Aorta (tissue), 5 donors: ENCODE data around the gene MRC2. TPM values are rescaled to one million over a fixed set of nuclear protein-coding genes. Genes with fewer than 3 reads are reported as not detected.

ENCODE experiments used
- ATAC-seq: fragments of 200-7000 bp; cut with Tn5 transposase; one replicate; pipeline ENCODE4 v1.9.1; 2022; ENCODE audit warnings: moderate library complexity; ENCODE audit not compliant: low FRiP score
- DNase-seq, 2 donors: peaks; one replicate each; pipeline ENCODE4 v3.0.0-alpha.2; 2020
- H3K27ac ChIP-seq, 2 donors: one replicate each; pipeline ENCODE4 v1.5.1; 2013; ENCODE audit warnings: low read length in 2 of 2, mild to moderate bottlenecking in 2 of 2, moderate library complexity in 2 of 2, control low read depth in 1 of 2, inconsistent platforms in 1 of 2, low read depth in 1 of 2
- H3K27me3 ChIP-seq, 2 donors: one replicate each; pipeline ENCODE4 v1.6.1; 2013; ENCODE audit warnings: control low read depth in 1 of 2, low read length in 1 of 2, mild to moderate bottlenecking in 1 of 2, moderate library complexity in 1 of 2; ENCODE audit not compliant: insufficient read depth in 2 of 2, control insufficient read depth in 1 of 2
- H3K36me3 ChIP-seq, 2 donors: one replicate each; pipeline ENCODE4 v1.6.1; 2013; ENCODE audit warnings: control low read depth in 1 of 2, low read length in 1 of 2, mild to moderate bottlenecking in 1 of 2; ENCODE audit not compliant: insufficient read depth in 2 of 2, control insufficient read depth in 1 of 2
- H3K4me1 ChIP-seq, 2 donors: one replicate each; pipeline ENCODE4 v1.6.1; 2013; ENCODE audit warnings: low read length in 2 of 2, control low read depth in 1 of 2, mild to moderate bottlenecking in 1 of 2, moderate library complexity in 1 of 2; ENCODE audit not compliant: insufficient read depth in 2 of 2, control insufficient read depth in 1 of 2
- H3K4me3 ChIP-seq, 2 donors: one replicate each; pipeline ENCODE4 v1.5.1; 2013; ENCODE audit warnings: low read length in 2 of 2, control low read depth in 1 of 2, mild to moderate bottlenecking in 1 of 2
- H3K9me3 ChIP-seq: one replicate; pipeline ENCODE4 v1.6.1; 2013; ENCODE audit warnings: mild to moderate bottlenecking, low read length; ENCODE audit not compliant: control insufficient read depth
- WGBS, 2 donors: extraction: QIAGEN DNeasy Blood & Tissue Kit; methylation state at CpG; one replicate each; pipeline ENCODE4 v1.1.7; 2013; 5-methylcytosine and 5-hydroxymethylcytosine counted together
- intact Hi-C, 2 donors: fragments of 100-400 bp; cut with DNase I; formaldehyde crosslinking; loops; one replicate each; pipeline versions ENCODE4 v1.14.2 to v1.15.0; 2022
- polyA plus RNA-seq, 2 donors: library from polyadenylated mRNA; stranded (reverse); fragments of 200-250 nt; gene quantifications; one replicate each; pipeline ENCODE4 v1.2.3, GENCODE V29; 2013
- total RNA-seq, 2 donors: library from RNA; stranded (reverse); fragmentation: NEBNext Ultra II Directional; extraction: Animal tissue kit (Norgen Biotek cat#: 25700); gene quantifications; one replicate each; pipeline ENCODE4 v1.2.1, GENCODE V29; 2021
- donor health status: healthy with polysubstance abuse.
- donor health status: Bipolar disorder and iron deficiency.
- donor health status: DM: no; HTN: no; CAD: no.
- donor health status: DM: no; HTN: no; CAD: no.
- donor health status: DM: yes; HTN: yes; CAD: no.

The MRC2 gene
- total and polyA plus RNA-seq, 4 donors, result 15.3 to 232 (median 122) TPM

DNA sequence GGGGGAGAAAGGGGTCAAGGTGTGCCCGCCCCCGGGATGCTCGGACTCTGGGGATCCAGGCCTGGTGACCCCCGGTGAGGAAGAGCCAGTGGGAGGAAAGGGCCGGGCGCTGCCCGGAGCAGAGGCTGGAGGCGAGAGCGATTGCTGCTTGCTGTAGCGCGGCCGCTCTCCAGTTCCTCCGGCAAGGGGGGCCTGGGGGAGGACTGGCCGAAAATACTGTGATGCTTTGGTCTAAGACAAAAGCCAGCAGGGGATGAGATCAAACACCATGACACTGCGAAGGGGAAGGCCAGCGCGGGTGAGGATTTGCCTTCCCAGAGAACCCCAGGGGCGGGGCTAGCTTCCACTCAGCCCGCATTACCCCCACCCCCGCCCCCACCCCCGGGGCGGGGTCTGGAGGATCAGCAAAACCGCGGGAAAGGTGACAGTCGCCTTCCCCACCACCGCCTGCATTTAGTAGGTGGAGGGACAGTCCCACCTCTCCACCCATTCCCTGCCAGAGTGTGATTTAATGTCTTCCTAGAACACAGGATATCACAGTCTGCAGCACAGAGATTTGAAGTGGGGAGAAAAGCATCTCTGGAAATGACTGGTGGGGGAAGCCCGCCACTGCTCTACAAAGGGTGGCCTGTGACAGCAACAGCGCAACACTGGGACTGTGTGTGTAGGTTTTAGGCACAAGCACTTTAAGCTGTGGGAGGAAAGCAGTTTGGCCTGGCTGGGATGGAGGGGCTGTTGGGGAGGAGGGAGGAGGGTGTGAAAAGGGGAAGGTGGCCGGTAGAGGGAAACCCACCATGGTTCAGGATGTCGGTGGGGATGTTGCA, 25.7 kb downstream of the MRC2 start:
- intact Hi-C loops, result loop anchor here in 1 of 2 donors (2.0 kb wide), 1 partner anchor 24 kb away; no protein-coding TSS in a partner anchor
- Histone ChIP-seq H3K4me3 (peak overlapping the region; percentile 9 to 24), H3K36me3 (no peaks in the 10 kb centered on the region), H3K27me3 (no peaks in the 10 kb centered on the region), H3K4me1 (no peaks in the 10 kb centered on the region), H3K27ac (no peak overlapping the region), H3K9me3 (no peaks in the 10 kb centered on the region)
- DNase-seq (peak; percentile 87 to 88), ATAC-seq (peak; percentile 72)
- WGBS, 2 donors, result 2% methylated on average over 29 to 30 of the region's 30 CpGs

DNA sequence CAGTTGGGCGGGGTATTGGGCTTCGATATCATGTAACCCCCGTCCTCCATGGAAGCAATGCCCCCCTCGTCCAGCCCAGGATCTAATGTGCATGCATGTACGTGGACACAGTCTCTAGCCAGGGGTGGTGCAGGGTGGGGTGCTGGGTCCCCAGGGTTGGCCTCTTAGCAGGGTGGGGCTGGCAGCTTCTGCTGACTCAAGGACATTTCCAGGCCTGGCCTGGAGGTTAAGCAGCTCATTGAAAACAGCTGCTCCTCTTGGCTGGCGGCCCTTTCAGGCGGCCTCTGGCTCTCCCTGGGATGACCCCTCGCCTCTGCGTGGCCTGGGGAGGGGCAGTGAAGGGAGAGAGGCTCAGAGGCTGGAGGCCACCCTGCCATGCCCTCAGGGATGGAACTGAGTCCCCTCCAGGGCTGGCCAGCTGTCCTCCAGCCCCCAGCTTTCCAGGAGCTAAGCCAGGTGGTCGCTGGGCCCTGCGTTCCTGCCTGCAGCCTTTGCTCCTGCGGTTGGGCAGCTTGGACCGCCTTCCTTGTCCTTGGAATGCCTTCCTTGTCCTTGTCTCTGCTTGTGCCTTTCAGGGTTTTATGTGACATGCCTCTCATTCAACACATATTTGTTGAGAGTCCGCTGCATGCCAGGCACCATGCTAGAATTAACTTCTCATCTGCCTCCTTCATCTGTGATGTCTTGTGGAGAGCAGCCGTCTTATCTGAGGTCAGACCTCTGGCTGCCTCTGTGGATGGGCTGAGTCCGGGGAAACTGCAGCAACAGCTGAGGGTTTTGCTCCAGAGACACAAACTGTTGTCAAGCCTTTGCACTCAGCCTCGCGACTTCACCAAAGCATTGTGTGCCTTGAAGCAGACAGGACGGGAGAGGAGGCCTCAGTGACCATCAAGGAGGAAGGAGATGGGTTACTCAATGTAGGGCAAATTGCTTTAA, 26.6 kb downstream of the MRC2 start:
- WGBS, 2 donors, result 32 to 33% methylated on average over 17 to 19 of the region's 19 CpGs
- DNase-seq, result peak; percentile 78 to 86
- intact Hi-C loops, result loop anchor here in 1 of 2 donors (2.0 kb wide), 1 partner anchor 25 kb away; no protein-coding TSS in a partner anchor

DNA sequence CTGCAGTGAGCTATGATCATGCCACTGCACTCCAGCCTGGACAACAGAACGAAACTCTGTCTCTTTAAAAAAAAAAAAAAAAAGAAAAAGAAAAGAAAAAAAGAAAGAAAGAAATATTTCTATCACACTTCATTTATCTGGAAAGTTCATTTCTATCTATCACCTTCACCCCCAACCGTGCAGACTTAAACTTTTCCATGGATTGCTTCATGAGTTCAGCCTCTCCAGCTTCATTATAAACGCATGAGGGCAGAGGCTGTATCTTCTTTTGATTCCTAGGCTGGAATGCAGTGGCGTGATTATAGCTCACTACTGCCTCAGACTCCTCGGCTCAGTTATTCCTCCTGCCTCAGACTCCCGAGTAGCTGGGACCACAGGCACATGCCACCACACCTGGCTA, 28.2 kb downstream of the MRC2 start:
- ATAC-seq (no peak), DNase-seq (no peak)
- Histone ChIP-seq H3K27me3 (no peaks in the 10 kb centered on the region), H3K36me3 (no peaks in the 10 kb centered on the region), H3K9me3 (no peaks in the 10 kb centered on the region), H3K27ac (no peak overlapping the region), H3K4me1 (no peaks in the 10 kb centered on the region), H3K4me3 (no peak overlapping the region)
- intact Hi-C loops, result no loop called here
- WGBS, 2 donors, result 70 to 73% methylated on average over 6 of the region's 6 CpGs

More for the DNA sequence above, 26.6 kb downstream of the MRC2 start:
- no peak overlapping the region for H3K4me3 ChIP-seq
- H3K27ac ChIP-seq, result no peak overlapping the region
- H3K36me3 ChIP-seq, result no peaks in the 10 kb centered on the region
- H3K4me1 ChIP-seq, result no peaks in the 10 kb centered on the region
- H3K9me3 ChIP-seq, result no peaks in the 10 kb centered on the region
- H3K27me3 ChIP-seq, result no peaks in the 10 kb centered on the region
- ATAC-seq, result peak; percentile 66

DNA sequence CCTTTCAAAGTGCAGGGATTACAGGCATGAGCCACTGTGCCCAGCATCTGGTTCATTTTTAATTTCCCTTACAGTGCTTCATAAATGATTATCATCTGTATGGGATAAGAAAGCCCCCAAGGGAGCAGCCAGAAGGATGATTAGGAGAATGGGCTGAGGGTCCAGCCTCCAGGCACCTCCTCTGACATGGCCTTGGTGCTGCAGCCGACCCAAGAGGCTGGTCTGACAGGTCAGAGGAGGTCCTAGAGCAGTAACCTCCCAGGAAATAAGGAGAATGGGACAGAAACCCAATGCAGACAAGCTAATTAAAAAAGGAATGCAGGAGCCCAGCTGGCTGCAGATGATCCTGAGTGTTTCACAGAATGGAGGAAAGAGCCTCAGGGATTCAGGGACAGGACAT, 29.0 kb downstream of the MRC2 start:
- intact Hi-C loops, result no loop called here
- H3K36me3 ChIP-seq, result no peaks in the 10 kb centered on the region
- WGBS, 2 donors, result 71 to 92% methylated on average over 1 of the region's 1 CpG
- ATAC-seq (no peak), DNase-seq (peak in 1 of 2 donors; percentile 10)
- H3K27me3 ChIP-seq, result no peaks in the 10 kb centered on the region
- H3K4me3 ChIP-seq, result no peak overlapping the region
- H3K9me3 ChIP-seq, result no peaks in the 10 kb centered on the region
- no peak overlapping the region for H3K27ac ChIP-seq
- H3K4me1 ChIP-seq, result no peaks in the 10 kb centered on the region

DNA sequence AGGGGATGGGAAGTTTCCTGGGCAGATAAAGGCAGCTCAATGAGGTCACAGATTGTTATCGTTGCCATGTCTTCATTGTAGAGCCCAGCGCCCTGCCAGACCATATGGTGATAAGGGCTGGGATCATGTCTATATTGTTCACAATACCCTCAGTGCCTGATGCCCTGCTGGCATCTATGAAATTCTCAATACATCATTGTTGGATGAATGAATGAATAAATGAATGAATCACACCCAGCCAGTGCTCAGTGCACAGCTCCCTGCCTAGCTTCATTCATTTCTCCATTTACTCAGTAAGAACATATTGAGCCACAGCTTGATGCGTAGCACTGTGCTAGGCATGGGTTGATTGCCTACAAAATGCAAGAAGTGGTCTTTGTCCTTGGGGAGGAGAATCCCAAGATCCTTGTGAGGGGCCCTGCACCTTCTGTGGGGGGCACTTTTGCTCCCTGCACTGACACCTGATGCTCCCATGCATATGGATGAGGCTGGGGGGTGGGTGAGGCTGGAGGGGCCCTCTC, 29.7 kb downstream of the MRC2 start:
- H3K27me3 ChIP-seq, result no peaks in the 10 kb centered on the region
- H3K36me3 ChIP-seq, result no peaks in the 10 kb centered on the region
- DNase-seq (peak in 1 of 2 donors; percentile 13), ATAC-seq (no peak)
- intact Hi-C loops, result no loop called here
- H3K9me3 ChIP-seq, result no peaks in the 10 kb centered on the region
- H3K27ac ChIP-seq, result no peak overlapping the region
- 81 to 85% methylated on average over 3 of the region's 3 CpGs for WGBS, 2 donors
- H3K4me3 ChIP-seq, result no peak overlapping the region
- no peaks in the 10 kb centered on the region for H3K4me1 ChIP-seq

DNA sequence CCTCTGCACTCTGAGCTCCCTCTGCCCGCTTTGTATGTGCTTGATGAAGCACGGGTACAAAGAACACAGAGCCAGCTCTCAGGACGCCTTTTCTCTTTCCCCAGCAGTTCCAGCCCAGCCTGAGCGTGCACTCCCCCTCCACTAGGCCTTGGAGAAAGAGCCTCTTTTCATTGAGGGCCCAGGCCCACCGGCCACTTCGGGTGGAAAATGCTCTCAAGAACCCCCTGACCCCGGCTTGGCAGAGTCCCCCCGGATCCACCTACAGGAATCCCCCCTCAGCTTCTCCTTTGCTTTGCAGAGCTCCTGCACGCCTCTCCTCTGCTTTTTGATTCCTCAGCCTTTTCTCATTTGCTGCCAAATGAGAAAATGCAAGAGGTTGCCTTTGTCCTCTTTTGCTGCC, 30.2 kb downstream of the MRC2 start:
- H3K9me3 ChIP-seq, result no peaks in the 10 kb centered on the region
- DNase-seq (peak in 1 of 2 donors; percentile 70), ATAC-seq (no peak)
- H3K27me3 ChIP-seq, result no peaks in the 10 kb centered on the region
- H3K27ac ChIP-seq, result no peak overlapping the region
- WGBS, 2 donors, result 77 to 78% methylated on average over 8 to 9 of the region's 9 CpGs
- H3K4me1 ChIP-seq, result no peaks in the 10 kb centered on the region
- H3K36me3 ChIP-seq, result no peaks in the 10 kb centered on the region
- intact Hi-C loops, result no loop called here
- no peak overlapping the region for H3K4me3 ChIP-seq

DNA sequence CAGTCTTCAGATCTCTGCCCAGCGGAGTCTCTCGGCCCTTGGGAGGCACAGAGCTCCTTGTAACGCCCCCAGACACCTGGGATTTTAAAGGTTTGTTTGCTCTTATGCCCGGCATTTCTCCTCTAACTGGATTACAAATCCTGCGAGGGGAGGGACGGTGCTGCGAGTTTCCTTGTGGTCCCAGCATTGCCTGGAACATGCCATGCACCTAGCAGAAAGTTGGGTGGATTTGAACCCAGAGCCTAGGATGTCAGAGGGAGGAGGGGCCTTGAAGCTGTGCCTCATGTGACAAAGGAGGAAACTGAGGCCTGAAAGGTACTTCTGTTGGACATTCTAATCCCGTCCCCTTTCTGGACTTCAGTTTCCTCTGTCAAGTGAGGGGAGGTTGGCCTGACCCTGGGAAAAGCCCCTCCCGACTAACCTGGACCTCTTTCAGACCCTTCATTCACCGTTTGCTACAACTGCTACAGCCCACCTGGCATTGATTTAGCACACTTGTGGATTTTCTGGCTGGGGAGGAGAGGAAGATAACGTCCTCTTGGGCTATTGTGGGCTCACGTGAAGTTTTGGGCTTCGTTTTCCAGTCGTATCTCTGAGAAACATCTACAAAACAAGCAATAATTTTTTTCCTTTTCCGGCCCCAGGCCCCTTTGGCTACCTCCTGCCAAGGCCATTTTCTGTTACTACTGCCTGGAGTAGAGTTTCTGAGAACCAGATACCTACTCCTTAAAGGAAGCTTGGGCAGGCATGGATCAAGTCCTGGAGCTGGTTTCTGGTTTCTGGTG, 30.9 kb downstream of the MRC2 start:
- no peaks in the 10 kb centered on the region for H3K4me1 ChIP-seq
- DNase-seq, result peak in 1 of 2 donors; percentile 28
- intact Hi-C loops, result no loop called here
- no peak overlapping the region for H3K27ac ChIP-seq
- no peak overlapping the region for H3K4me3 ChIP-seq
- H3K27me3 ChIP-seq, result no peaks in the 10 kb centered on the region
- 57 to 62% methylated on average over 15 of the region's 15 CpGs for WGBS, 2 donors
- ATAC-seq, result no peak
- no peaks in the 10 kb centered on the region for H3K9me3 ChIP-seq
- no peaks in the 10 kb centered on the region for H3K36me3 ChIP-seq

DNA sequence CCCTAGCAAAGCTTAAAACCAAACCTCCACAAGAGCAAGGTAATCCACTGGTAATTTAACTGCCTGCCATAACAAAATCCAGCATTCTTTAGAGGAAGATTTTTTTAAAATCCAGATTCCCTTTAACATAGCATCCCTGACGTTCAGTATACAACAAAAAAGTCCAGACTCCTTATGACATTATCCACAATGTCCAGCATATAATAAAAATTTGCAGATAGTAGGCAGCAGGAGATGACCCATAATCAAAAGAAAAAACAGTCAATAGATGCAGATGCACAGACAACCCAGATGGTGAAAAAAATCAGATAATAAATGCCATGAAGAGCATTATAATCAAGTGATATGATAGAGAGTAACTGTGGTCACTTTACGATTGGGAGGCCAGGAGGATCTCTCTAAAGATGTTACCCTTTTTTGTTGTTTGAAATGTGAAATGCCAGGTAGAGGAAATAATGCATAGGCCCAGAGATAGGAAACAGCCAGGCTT, 33.2 kb downstream of the MRC2 start:
- Histone ChIP-seq H3K36me3 (no peaks in the 10 kb centered on the region), H3K27me3 (no peaks in the 10 kb centered on the region), H3K4me3 (no peak overlapping the region), H3K27ac (no peak overlapping the region), H3K9me3 (no peaks in the 10 kb centered on the region), H3K4me1 (no peaks in the 10 kb centered on the region)
- 95 to 96% methylated on average over 2 of the region's 2 CpGs for WGBS, 2 donors
- ATAC-seq (no peak), DNase-seq (no peak)
- intact Hi-C loops, result no loop called here
